ENCODE results near the gene TRIM24. TPM values are rescaled to one million over a fixed set of nuclear protein-coding genes. Genes with fewer than 3 reads are reported as not detected.
A peak's percentile ranks its signal among the peaks of the same experiment; 100 is the strongest.
"Not testable (repeated sequence)": the region's sequence is repeated elsewhere in the genome, so short reads cannot be mapped to it uniquely, and the experiment has no call there.

The TRIM24 gene
- polyA plus RNA-seq, 1 of the 3 experiments (the other 2 are of a cell fraction): 5.3 TPM

- no peak for TF ChIP-seq EP300 (IDR thresholded peaks at IDR 0.05; ENCODE audit: borderline replicate concordance in 1 of 2, low read depth in 1 of 2, low read length in 1 of 2)
- no peak for TF ChIP-seq USF1 (IDR thresholded peaks at IDR 0.05; ENCODE audit: borderline replicate concordance, low read depth)
- peak; percentile 4; the same call in 1 of the 2 replicates for TF ChIP-seq YY1 (IDR thresholded peaks at IDR 0.05; ENCODE audit: low read depth)
These were observed 869 bp downstream of the TRIM24 start (continued) for GRCh38 chr7:138460649-138461607.

- H3K36me3 ChIP-seq (replicated peaks in 1 of 2; ENCODE audit: control insufficient read depth in 1 of 2, insufficient read depth in 2 of 2, low read length in 1 of 2); H4K20me1 ChIP-seq (ENCODE audit: insufficient read depth); CTCF ChIA-PET; H2AFZ ChIP-seq (ENCODE audit: low read depth); H3K27ac ChIP-seq (ENCODE audit: low read depth in 2 of 2, low read length in 1 of 2); H3K4me2 ChIP-seq; H3K4me3 ChIP-seq (ENCODE audit: low read depth in 2 of 2, low read length in 1 of 2); H3K9me3 ChIP-seq; H3K9ac ChIP-seq; POLR2A ChIA-PET; DNase-seq; H3K27me3 ChIP-seq (ENCODE audit: insufficient read depth); H3K9me2 ChIP-seq; H3K4me1 ChIP-seq (ENCODE audit: control insufficient read depth in 1 of 2, insufficient read depth in 2 of 2, low read depth in 1 of 2, low read length in 1 of 2): not testable (repeated sequence)
- peaks cover 15% of the 10 kb centered on the region for H3F3A ChIP-seq (replicated peaks; ENCODE audit: insufficient read depth)
- WGBS (ENCODE audit: low lambda C conversion rate): 96% methylated on average over 6 of the region's 6 CpGs
- peaks cover 74% of the 10 kb centered on the region for H3K79me2 ChIP-seq (ENCODE audit: insufficient read depth)
These were observed 3.2 kb downstream of the TRIM24 start for GRCh38 chr7:138463291-138463618.

- CTCF ChIA-PET: interaction anchor here (0.8 kb wide), 1 partner anchor 119 kb away, joined by 3 read pairs; no protein-coding TSS in a partner anchor
- H4K20me1 ChIP-seq (ENCODE audit: insufficient read depth): peaks cover 11% of the 10 kb centered on the region; the same call in 1 of the 2 replicates
- peaks cover 8 to 9% of the 10 kb centered on the region in 2 experiments; a peak in 3 of 4 replicates for H3K4me1 ChIP-seq (ENCODE audit: control insufficient read depth in 1 of 2, insufficient read depth in 2 of 2, low read depth in 1 of 2, low read length in 1 of 2)
- H3K4me2 ChIP-seq: peak overlapping the region; percentile 11; the same call in 1 of the 2 replicates
- H3K9me2 ChIP-seq: no peaks in the 10 kb centered on the region
- H3K9ac ChIP-seq: no peak overlapping the region
- H3K27ac ChIP-seq (ENCODE audit: low read depth in 2 of 2, low read length in 1 of 2): peak overlapping the region in 1 of 2 experiments; percentile 1; a peak in 1 of 4 replicates
- peaks cover 0 to 6% of the 10 kb centered on the region in 2 experiments for H3K36me3 ChIP-seq (replicated peaks in 1 of 2; ENCODE audit: control insufficient read depth in 1 of 2, insufficient read depth in 2 of 2, low read length in 1 of 2)
- peaks cover 92% of the 10 kb centered on the region for H3K79me2 ChIP-seq (ENCODE audit: insufficient read depth)
- H3K27me3 ChIP-seq (ENCODE audit: insufficient read depth): no peaks in the 10 kb centered on the region
- peak overlapping the region; percentile 6 for H2AFZ ChIP-seq (ENCODE audit: low read depth)
- TF ChIP-seq GABPA (IDR thresholded peaks at IDR 0.05; ENCODE audit: low read depth) (no peak), RXRA (IDR thresholded peaks at IDR 0.05; ENCODE audit: borderline replicate concordance, low read depth) (no peak), JUND (IDR thresholded peaks at IDR 0.05) (no peak), FOXJ3 (CRISPR knock-in tag; IDR thresholded peaks at IDR 0.05) (no peak), FOXM1 (IDR thresholded peaks at IDR 0.05; ENCODE audit: low read depth) (no peak), EZH2phosphoT487 (IDR thresholded peaks at IDR 0.05; ENCODE audit: borderline replicate concordance, low read depth) (no peak), TCF12 (IDR thresholded peaks at IDR 0.05) (no peak), EP300 (IDR thresholded peaks at IDR 0.05; ENCODE audit: borderline replicate concordance in 1 of 2, low read depth in 1 of 2, low read length in 1 of 2) (no peak), TEAD4 (IDR thresholded peaks at IDR 0.05; ENCODE audit: borderline replicate concordance, insufficient read depth) (no peak), CTCF (IDR thresholded peaks at IDR 0.05) (no peak)
- WGBS (ENCODE audit: low lambda C conversion rate): 79% methylated on average over 3 of the region's 3 CpGs
- POLR2A ChIA-PET: no interaction called here
- no peak for DNase-seq
- H3K4me3 ChIP-seq (ENCODE audit: low read depth in 2 of 2, low read length in 1 of 2): 0 out of 4 replicates have a peak overlapping the region, but pooled peaks of 1 of the 2 experiments have one; percentile 2
- H3F3A ChIP-seq (replicated peaks; ENCODE audit: insufficient read depth): peaks cover 15% of the 10 kb centered on the region
- H3K9me3 ChIP-seq: no peaks in the 10 kb centered on the region
These were observed 5.0 kb downstream of the TRIM24 start for GRCh38 chr7:138465046-138465445.

- H2AFZ ChIP-seq (ENCODE audit: low read depth); H3K4me2 ChIP-seq; H3K27ac ChIP-seq (ENCODE audit: low read depth in 2 of 2, low read length in 1 of 2); H3K4me3 ChIP-seq (ENCODE audit: low read depth in 2 of 2, low read length in 1 of 2); DNase-seq; H3K9me2 ChIP-seq; H3K4me1 ChIP-seq (ENCODE audit: control insufficient read depth in 1 of 2, insufficient read depth in 2 of 2, low read depth in 1 of 2, low read length in 1 of 2); H3K36me3 ChIP-seq (replicated peaks in 1 of 2; ENCODE audit: control insufficient read depth in 1 of 2, insufficient read depth in 2 of 2, low read length in 1 of 2); H3K9me3 ChIP-seq; H3K9ac ChIP-seq; POLR2A ChIA-PET; H3K27me3 ChIP-seq (ENCODE audit: insufficient read depth): not testable (repeated sequence)
- Histone ChIP-seq H3F3A (replicated peaks; ENCODE audit: insufficient read depth) (peaks cover 13% of the 10 kb centered on the region), H3K79me2 (ENCODE audit: insufficient read depth) (peaks cover 100% of the 10 kb centered on the region), H4K20me1 (ENCODE audit: insufficient read depth) (peaks cover 11% of the 10 kb centered on the region; the same call in 1 of the 2 replicates)
- CTCF ChIA-PET: interaction anchor here (0.8 to 2.5 kb wide), 3 partner anchors 14 to 273 kb away, joined by 3 to 16 read pairs (median 3); no protein-coding TSS in a partner anchor
- 95% methylated on average over 11 of the region's 11 CpGs for WGBS (ENCODE audit: low lambda C conversion rate)
These were observed 6.2 kb downstream of the TRIM24 start for GRCh38 chr7:138466069-138466756.

Data from SK-N-SH (cell line).